ENCODE results near the gene TBRG4. TPM values are rescaled to one million over a fixed set of nuclear protein-coding genes. Genes with fewer than 3 reads are reported as not detected.
A peak's percentile ranks its signal among the peaks of the same experiment; 100 is the strongest.

The TBRG4 gene
- total RNA-seq, 2 donors from 2014 or later: 63.6 to 85.1 TPM

- peaks cover 8% of the 10 kb centered on the region for H3K4me1 Mint-ChIP-seq
- no peaks in the 10 kb centered on the region for H3K9me3 ChIP-seq (ENCODE audit: control insufficient read depth, low read length, poor library complexity, severe bottlenecking)
- H3K27ac Mint-ChIP-seq: no peak overlapping the region
- DNase-seq (no peak), ATAC-seq (no peak)
- H3K36me3 Mint-ChIP-seq (ENCODE audit: low read depth): no peaks in the 10 kb centered on the region
- no peak overlapping the region for H3K4me3 Mint-ChIP-seq
- no peaks in the 10 kb centered on the region for H3K27me3 Mint-ChIP-seq
Measured at GRCh38 chr7:45103958-45104843, 7.3 kb downstream of the TBRG4 start.

GRCh38 chr7:45102785-45103712 lies 8.4 kb downstream of the TBRG4 start:
- Mint-ChIP-seq H3K36me3 (ENCODE audit: low read depth) (no peaks in the 10 kb centered on the region), H3K27ac (no peak overlapping the region), H3K4me1 (peaks cover 6% of the 10 kb centered on the region), H3K27me3 (no peaks in the 10 kb centered on the region), H3K4me3 (no peak overlapping the region)
- no peaks in the 10 kb centered on the region for H3K9me3 ChIP-seq (ENCODE audit: control insufficient read depth, low read length, poor library complexity, severe bottlenecking)
- DNase-seq: no peak
- no peak for ATAC-seq

- no peak overlapping the region for H3K27ac Mint-ChIP-seq
- no peak for ATAC-seq
- H3K36me3 Mint-ChIP-seq (ENCODE audit: low read depth): no peaks in the 10 kb centered on the region
- H3K27me3 Mint-ChIP-seq: no peaks in the 10 kb centered on the region
- no peaks in the 10 kb centered on the region for H3K9me3 ChIP-seq (ENCODE audit: control insufficient read depth, low read length, poor library complexity, severe bottlenecking)
- H3K4me1 Mint-ChIP-seq: no peaks in the 10 kb centered on the region
- no peak for DNase-seq
- H3K4me3 Mint-ChIP-seq: no peak overlapping the region
Measured at GRCh38 chr7:45101748-45102147, 9.7 kb downstream of the TBRG4 start.

GRCh38 chr7:45100761-45101480 lies 10.6 kb downstream of the TBRG4 start:
- no peaks in the 10 kb centered on the region for H3K9me3 ChIP-seq (ENCODE audit: control insufficient read depth, low read length, poor library complexity, severe bottlenecking)
- Mint-ChIP-seq H3K4me1 (no peaks in the 10 kb centered on the region), H3K27me3 (no peaks in the 10 kb centered on the region), H3K4me3 (no peak overlapping the region), H3K36me3 (ENCODE audit: low read depth) (no peaks in the 10 kb centered on the region), H3K27ac (no peak overlapping the region)
- DNase-seq: peak in 1 of 3 donors; percentile 5
- no peak for ATAC-seq

- no peak for ATAC-seq
- no peaks in the 10 kb centered on the region for H3K36me3 Mint-ChIP-seq (ENCODE audit: low read depth)
- no peaks in the 10 kb centered on the region for H3K4me1 Mint-ChIP-seq
- no peak overlapping the region for H3K27ac Mint-ChIP-seq
- peak in 1 of 3 donors; percentile 4 for DNase-seq
- H3K27me3 Mint-ChIP-seq: no peaks in the 10 kb centered on the region
- H3K9me3 ChIP-seq (ENCODE audit: control insufficient read depth, low read length, poor library complexity, severe bottlenecking): no peaks in the 10 kb centered on the region
- H3K4me3 Mint-ChIP-seq: no peak overlapping the region
Measured at GRCh38 chr7:45099891-45100760, 11.4 kb downstream of the TBRG4 start.

GRCh38 chr7:45098983-45099839 lies 12.3 kb downstream of the TBRG4 start:
- H3K4me1 Mint-ChIP-seq: no peaks in the 10 kb centered on the region
- H3K36me3 Mint-ChIP-seq (ENCODE audit: low read depth): no peaks in the 10 kb centered on the region
- H3K4me3 Mint-ChIP-seq: no peak overlapping the region
- no peaks in the 10 kb centered on the region for H3K27me3 Mint-ChIP-seq
- DNase-seq: peak in 1 of 3 donors; percentile 2
- H3K9me3 ChIP-seq (ENCODE audit: control insufficient read depth, low read length, poor library complexity, severe bottlenecking): no peaks in the 10 kb centered on the region
- no peak for ATAC-seq
- no peak overlapping the region for H3K27ac Mint-ChIP-seq

- no peak overlapping the region for H3K4me3 Mint-ChIP-seq
- peaks cover 9% of the 10 kb centered on the region for H3K27me3 Mint-ChIP-seq
- no peak for DNase-seq
- H3K9me3 ChIP-seq (ENCODE audit: control insufficient read depth, low read length, poor library complexity, severe bottlenecking): no peaks in the 10 kb centered on the region
- H3K36me3 Mint-ChIP-seq (ENCODE audit: low read depth): no peaks in the 10 kb centered on the region
- peaks cover 5% of the 10 kb centered on the region for H3K4me1 Mint-ChIP-seq
- no peak overlapping the region for H3K27ac Mint-ChIP-seq
- no peak for ATAC-seq
Measured at GRCh38 chr7:45092931-45093235, 18.6 kb downstream of the TBRG4 start.

- peaks cover 5% of the 10 kb centered on the region for H3K4me1 Mint-ChIP-seq
- H3K36me3 Mint-ChIP-seq (ENCODE audit: low read depth): no peaks in the 10 kb centered on the region
- no peak overlapping the region for H3K4me3 Mint-ChIP-seq
- H3K27me3 Mint-ChIP-seq: peaks cover 9% of the 10 kb centered on the region
- H3K9me3 ChIP-seq (ENCODE audit: control insufficient read depth, low read length, poor library complexity, severe bottlenecking): no peaks in the 10 kb centered on the region
- ATAC-seq: no peak
- peak in 1 of 3 donors; percentile 1 for DNase-seq
- no peak overlapping the region for H3K27ac Mint-ChIP-seq
Measured at GRCh38 chr7:45092100-45092930, 19.2 kb downstream of the TBRG4 start.

- Mint-ChIP-seq H3K4me1 (peaks cover 5% of the 10 kb centered on the region), H3K36me3 (ENCODE audit: low read depth) (no peaks in the 10 kb centered on the region), H3K27me3 (peaks cover 9% of the 10 kb centered on the region), H3K4me3 (peak overlapping the region; percentile 80), H3K27ac (peak overlapping the region; percentile 47)
- no peaks in the 10 kb centered on the region for H3K9me3 ChIP-seq (ENCODE audit: control insufficient read depth, low read length, poor library complexity, severe bottlenecking)
- DNase-seq (peak in 2 of 3 donors; percentile 35 to 47), ATAC-seq (peak; percentile 66)
Measured at GRCh38 chr7:45089341-45089891, 22.1 kb downstream of the TBRG4 start.

- peak; percentile 47 for ATAC-seq
- H3K27ac Mint-ChIP-seq: peak within 1 kb of the TSS; percentile 47
Measured at GRCh38 chr7:45088821-45089340, 22.6 kb downstream of the TBRG4 start, which contains the start of gene NACAD. Gene NACAD (minus strand): TSS chr7:45088969. CDS start chr7:45088894, 75 bp downstream.

More at GRCh38 chr7:45088821-45089340, 22.6 kb downstream of the TBRG4 start, which contains the start of gene NACAD:
- no peak for DNase-seq
- Mint-ChIP-seq H3K4me3 (peak within 1 kb of the TSS; percentile 80), H3K36me3 (ENCODE audit: low read depth) (no peaks in the 10 kb centered on the region), H3K4me1 (peaks cover 5% of the 10 kb centered on the region), H3K27me3 (peaks cover 9% of the 10 kb centered on the region)
- no peaks in the 10 kb centered on the region for H3K9me3 ChIP-seq (ENCODE audit: control insufficient read depth, low read length, poor library complexity, severe bottlenecking)
